Erythroblast (primary cell): Measurements from ENCODE around the gene CDH13.

Experiments used
- GATA1 ChIP-seq: IDR thresholded peaks from 2 replicates; pipeline ENCODE4 v1.6.1; 2011; ENCODE audit warnings: low read depth, mild to moderate bottlenecking, control low read depth, low read length, moderate library complexity
- POLR2A ChIP-seq: IDR thresholded peaks from 2 replicates; pipeline ENCODE4 v1.6.1; 2011; ENCODE audit warnings: mild to moderate bottlenecking, low read length

GRCh38 chr16:82694239-82694874, 67.6 kb downstream of the CDH13 start:
- TF ChIP-seq POLR2A: no peak
- TF ChIP-seq GATA1: no peak
